Stimulated activated naive CD8-positive, alpha-beta T cell treated with anti-CD3 and anti-CD28 coated beads, Interleukin-15, Interleukin-2, amounts not matched to agents 100 ng/mL and 50 ng/mL, for 24 hours (primary cell): Measurements from ENCODE around the gene RBM15.

Experiments used
- H3K27ac Mint-ChIP-seq: one replicate; pipeline ENCODE4 v1.8.0; 2021; ENCODE audit warnings: mild to moderate bottlenecking, mixed read lengths
- H3K27me3 Mint-ChIP-seq: one replicate; pipeline ENCODE4 v1.8.0; 2021; ENCODE audit warnings: mixed read lengths
- H3K36me3 Mint-ChIP-seq: one replicate; pipeline ENCODE4 v1.8.0; 2021; ENCODE audit warnings: low read depth, mixed read lengths
- H3K4me1 Mint-ChIP-seq: one replicate; pipeline ENCODE4 v1.8.0; 2021; ENCODE audit warnings: low read depth, mixed read lengths
- H3K4me3 Mint-ChIP-seq: one replicate; pipeline ENCODE4 v1.8.0; 2021; ENCODE audit warnings: mild to moderate bottlenecking, mixed read lengths
- H3K9me3 Mint-ChIP-seq: one replicate; pipeline ENCODE4 v1.8.0; 2021; ENCODE audit warnings: mixed read lengths

The RBM15 gene

DNA sequence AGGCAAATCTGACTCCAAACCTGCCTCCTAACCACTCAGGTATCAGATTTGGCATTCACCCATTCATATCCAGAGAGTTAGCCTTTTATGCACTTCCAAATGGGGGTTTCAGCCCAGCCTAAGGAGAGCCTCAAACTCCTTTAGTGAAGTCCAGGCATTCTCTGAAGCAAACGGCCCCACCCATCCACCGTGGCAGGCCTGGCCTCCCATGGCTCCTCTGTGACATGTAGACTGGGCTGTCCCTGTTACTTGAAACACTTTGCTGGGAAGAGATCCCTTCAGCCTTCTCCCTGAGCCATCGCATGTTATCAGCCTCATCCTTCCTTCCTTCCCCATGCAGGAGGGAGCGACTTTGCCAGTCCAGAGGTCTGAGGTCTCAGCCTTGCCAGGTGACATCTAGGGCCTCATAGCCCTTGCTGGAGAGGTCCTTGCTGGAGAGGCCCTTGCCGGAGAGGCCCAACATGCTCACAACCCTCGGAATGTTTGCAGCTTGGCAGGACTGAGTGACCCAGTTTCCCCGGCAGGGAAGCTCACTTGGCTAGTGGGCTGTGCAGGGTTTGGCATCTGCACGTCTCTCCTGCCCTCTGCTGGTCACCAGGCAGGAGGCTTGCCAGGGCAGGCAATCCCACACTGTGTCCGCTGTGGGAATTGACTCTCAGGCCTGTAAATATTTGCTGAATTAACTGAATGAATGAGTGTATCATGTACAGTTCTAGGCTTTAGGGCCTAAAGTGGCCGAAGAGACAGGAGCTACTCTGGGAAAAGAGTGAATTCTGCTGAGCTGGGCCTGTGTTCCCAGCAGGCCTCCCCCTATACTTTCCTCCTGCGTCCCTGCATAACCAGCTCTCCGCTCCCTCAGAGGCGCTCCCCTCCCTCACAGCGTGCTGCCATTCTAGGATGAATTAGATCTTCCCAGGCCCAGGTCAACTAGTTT is 26.7 kb upstream of the RBM15 start:
- no peak overlapping the region for H3K4me3 Mint-ChIP-seq
- H3K4me1 Mint-ChIP-seq = no peaks in the 10 kb centered on the region
- H3K36me3 Mint-ChIP-seq = no peaks in the 10 kb centered on the region
- no peaks in the 10 kb centered on the region for H3K27me3 Mint-ChIP-seq
- H3K9me3 Mint-ChIP-seq = no peaks in the 10 kb centered on the region
- no peak overlapping the region for H3K27ac Mint-ChIP-seq

DNA sequence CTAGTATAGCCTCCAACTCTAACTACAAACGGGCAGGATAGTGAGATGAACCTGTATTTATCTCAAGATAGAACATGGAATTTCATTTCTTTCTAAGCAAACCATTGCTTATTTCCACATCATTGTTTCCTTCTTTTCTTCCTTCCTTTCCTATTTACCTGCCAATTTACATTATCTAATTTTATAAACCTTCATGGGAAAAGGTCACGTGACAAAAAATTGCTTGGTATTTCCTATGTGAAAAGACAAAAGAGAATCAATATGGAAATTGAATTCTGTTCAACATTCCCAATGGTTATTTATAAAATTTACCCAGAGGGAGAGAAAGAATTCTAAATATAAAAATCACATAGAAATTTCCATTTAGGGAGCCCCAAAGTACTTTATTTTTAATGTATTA is 22.4 kb upstream of the RBM15 start:
- Mint-ChIP-seq H3K9me3 (peaks cover 3% of the 10 kb centered on the region), H3K4me3 (no peak overlapping the region), H3K4me1 (peaks cover 4% of the 10 kb centered on the region), H3K27me3 (no peaks in the 10 kb centered on the region), H3K36me3 (no peaks in the 10 kb centered on the region), H3K27ac (no peak overlapping the region)

DNA sequence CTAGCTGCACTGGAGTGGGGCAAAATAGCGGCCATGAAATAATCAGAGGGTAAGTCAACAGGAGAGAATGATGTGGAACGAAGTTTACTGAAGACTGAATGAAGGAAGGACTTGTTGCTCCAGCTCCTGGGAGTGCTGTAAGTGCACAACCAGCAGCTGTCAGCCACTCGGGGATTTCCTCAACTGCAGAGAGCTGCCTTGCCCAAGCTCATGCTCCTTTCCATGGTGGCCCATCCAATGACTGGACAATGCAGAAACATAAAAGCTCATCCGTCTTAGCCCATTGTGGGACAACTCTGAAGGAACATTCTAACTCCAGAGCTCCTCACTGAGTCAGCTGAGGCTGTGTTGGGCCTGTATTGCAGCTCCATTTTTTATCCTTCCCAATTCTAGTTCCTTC is 21.1 kb upstream of the RBM15 start:
- H3K27me3 Mint-ChIP-seq = no peaks in the 10 kb centered on the region
- no peaks in the 10 kb centered on the region for H3K36me3 Mint-ChIP-seq
- H3K27ac Mint-ChIP-seq = no peak overlapping the region
- H3K4me3 Mint-ChIP-seq = no peak overlapping the region
- peaks cover 3% of the 10 kb centered on the region for H3K9me3 Mint-ChIP-seq
- H3K4me1 Mint-ChIP-seq = peaks cover 4% of the 10 kb centered on the region

DNA sequence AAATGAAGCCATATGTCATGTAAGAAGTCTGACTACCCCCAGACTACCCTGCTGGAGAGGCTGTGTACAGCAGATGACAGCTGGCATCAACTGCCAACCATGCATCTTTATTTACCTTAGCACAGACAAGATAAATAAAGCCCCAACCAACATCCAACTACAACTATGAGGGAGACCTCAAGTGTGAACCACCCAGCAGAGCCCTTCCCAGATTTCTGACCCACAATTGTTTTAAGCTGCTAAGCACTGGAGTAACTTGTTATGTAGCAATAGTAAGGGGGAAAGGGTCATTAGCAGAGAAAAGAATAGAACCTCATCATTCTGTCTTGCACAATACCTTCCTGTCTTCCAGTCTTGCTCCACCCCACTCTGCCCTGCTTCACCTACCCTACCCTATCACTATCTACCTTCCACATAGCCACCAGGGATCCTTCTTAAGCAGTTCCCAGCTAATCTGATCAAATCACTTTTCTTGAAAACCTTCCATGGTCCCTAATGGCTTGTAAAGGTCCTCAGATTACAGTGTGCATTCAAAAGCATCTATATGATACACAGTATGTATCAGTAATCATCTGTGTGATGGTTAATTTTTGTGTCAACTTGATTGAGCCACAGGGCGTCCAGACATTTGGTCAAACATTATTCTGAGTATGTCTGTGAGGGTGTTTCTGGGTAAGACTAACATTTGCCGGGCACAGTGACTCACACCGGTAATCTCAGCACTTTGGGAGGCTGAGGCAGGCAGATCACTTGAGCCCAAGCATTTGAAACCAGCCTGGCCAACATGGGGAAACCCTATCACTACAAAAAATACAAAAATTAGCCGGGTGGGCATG is 19.6 kb upstream of the RBM15 start:
- Mint-ChIP-seq H3K36me3 (no peaks in the 10 kb centered on the region), H3K9me3 (peaks cover 3% of the 10 kb centered on the region), H3K4me3 (no peak overlapping the region), H3K27ac (no peak overlapping the region), H3K27me3 (no peaks in the 10 kb centered on the region), H3K4me1 (peaks cover 4% of the 10 kb centered on the region)

DNA sequence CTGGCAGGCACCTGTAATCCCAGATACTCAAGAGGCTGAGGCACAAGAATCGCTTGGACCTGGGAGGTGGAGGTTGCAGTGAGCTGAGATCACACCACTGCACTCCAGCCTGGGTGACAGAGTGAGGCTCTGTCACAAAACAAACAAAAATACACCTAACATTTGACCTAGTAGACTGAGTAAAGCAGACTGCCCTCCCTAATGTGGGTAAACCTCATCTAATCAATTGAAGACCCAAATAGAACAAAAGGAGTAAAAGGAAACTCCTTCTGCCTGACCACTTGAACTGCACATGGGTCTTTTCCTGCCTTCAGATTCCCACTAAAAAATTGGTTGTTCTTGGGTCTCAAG is 19.0 kb upstream of the RBM15 start:
- H3K27ac Mint-ChIP-seq = no peak overlapping the region
- H3K36me3 Mint-ChIP-seq = no peaks in the 10 kb centered on the region
- peaks cover 4% of the 10 kb centered on the region for H3K4me1 Mint-ChIP-seq
- H3K27me3 Mint-ChIP-seq = no peaks in the 10 kb centered on the region
- no peak overlapping the region for H3K4me3 Mint-ChIP-seq
- H3K9me3 Mint-ChIP-seq = peaks cover 3% of the 10 kb centered on the region

DNA sequence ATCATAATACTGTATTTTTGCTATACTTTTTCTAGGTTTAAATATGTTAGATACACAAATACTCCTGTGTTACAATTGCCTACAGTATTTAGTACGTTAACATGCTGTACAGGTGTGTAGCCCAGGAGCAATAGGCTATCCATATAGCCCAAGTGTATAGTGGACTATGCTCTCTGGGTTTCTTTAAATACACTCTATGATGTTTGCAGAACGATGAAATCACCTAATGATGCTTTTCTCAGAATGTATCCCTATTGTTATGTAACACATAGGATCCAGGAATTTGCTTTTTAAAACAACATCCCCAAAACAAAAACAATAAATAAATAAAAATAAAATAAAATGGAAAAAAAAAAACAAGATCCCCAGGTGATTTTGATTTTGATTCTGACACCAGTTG is 18.1 kb upstream of the RBM15 start:
- Mint-ChIP-seq H3K27ac (no peak overlapping the region), H3K4me3 (no peak overlapping the region), H3K4me1 (peaks cover 4% of the 10 kb centered on the region), H3K27me3 (no peaks in the 10 kb centered on the region), H3K9me3 (peaks cover 3% of the 10 kb centered on the region), H3K36me3 (no peaks in the 10 kb centered on the region)

DNA sequence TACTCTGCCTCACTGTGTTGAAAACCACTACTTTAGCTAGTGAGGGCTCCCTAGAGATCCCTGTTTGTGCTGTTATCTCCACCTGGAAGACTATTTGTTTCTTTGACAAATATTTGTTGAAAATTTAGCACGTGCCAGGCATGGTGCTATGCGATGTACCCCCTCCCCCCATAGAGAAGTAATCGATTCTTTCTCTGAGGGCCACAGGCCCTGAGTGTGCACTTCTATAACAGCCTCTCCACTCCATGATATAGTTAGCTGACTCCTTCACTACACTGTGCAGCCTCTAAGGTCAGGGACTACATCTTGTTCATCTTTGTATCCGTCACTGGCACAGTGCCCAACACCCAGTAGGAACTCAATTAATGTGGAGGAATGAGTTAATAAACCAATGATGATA is 17.3 kb upstream of the RBM15 start:
- peaks cover 4% of the 10 kb centered on the region for H3K4me1 Mint-ChIP-seq
- no peaks in the 10 kb centered on the region for H3K27me3 Mint-ChIP-seq
- no peak overlapping the region for H3K4me3 Mint-ChIP-seq
- H3K27ac Mint-ChIP-seq = no peak overlapping the region
- H3K36me3 Mint-ChIP-seq = no peaks in the 10 kb centered on the region
- peaks cover 3% of the 10 kb centered on the region for H3K9me3 Mint-ChIP-seq

DNA sequence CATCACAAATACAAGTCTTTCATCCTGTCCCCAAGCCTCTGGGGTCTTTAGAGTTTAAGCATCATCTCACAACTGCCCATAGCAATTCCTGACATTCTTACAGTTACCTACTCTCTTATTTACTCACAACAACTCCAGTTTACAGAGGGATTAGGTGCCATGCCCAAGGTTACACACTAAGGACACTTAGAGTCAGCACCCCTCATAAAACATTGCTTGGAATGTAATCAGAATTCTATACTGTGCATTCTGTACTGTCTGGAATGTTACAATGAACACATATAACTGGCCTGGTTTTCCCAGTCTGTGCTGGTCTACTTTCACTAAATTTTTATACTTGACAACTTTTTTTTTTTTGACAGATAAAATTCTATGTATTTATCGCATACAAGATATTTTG is 14.5 kb upstream of the RBM15 start:
- H3K4me1 Mint-ChIP-seq = peaks cover 2% of the 10 kb centered on the region
- no peak overlapping the region for H3K27ac Mint-ChIP-seq
- H3K36me3 Mint-ChIP-seq = no peaks in the 10 kb centered on the region
- no peak overlapping the region for H3K4me3 Mint-ChIP-seq
- H3K27me3 Mint-ChIP-seq = no peaks in the 10 kb centered on the region
- H3K9me3 Mint-ChIP-seq = peaks cover under 1% of the 10 kb centered on the region

DNA sequence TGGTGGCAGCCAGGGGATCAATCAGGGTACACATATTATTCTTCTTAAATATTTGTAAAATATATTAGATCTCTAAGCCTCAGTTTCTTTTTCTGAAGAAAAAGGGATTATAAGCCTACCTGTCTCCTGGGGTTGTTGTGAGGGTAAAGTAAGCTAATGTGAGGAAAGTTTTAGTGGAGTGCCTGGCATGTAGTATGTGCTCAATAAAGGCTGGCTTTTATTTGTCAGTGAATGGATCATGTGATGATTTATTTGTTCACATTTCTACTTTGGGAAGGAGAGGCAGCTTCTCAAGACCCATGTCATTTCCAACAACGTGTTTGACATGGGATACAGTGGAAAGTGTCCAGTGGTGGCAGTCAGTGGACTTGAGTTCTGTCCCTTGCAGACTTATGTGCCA is 12.4 kb upstream of the RBM15 start:
- H3K27ac Mint-ChIP-seq = no peak overlapping the region
- H3K36me3 Mint-ChIP-seq = no peaks in the 10 kb centered on the region
- H3K9me3 Mint-ChIP-seq = no peaks in the 10 kb centered on the region
- H3K27me3 Mint-ChIP-seq = no peaks in the 10 kb centered on the region
- no peak overlapping the region for H3K4me3 Mint-ChIP-seq
- H3K4me1 Mint-ChIP-seq = no peaks in the 10 kb centered on the region

DNA sequence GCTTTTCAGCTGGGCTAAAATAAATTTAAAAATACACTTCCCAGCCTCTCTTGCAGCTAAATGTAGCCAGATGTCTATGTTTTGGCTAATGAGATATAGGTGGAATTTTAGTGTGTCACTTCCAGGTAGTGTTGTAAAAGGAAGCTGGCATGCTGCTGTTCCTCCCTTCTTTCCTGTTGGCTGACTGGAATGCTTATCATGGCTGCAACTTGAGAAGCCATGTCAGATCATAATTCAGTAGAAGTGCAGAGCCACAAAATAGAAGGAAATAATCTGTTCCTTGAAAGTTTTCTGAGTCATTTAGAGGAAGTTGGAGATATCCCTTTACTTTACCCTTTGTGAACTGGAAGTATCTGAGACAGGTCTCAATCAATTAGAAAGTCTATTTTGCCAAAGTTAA is 10.9 kb upstream of the RBM15 start:
- Mint-ChIP-seq H3K9me3 (no peaks in the 10 kb centered on the region), H3K4me1 (no peaks in the 10 kb centered on the region), H3K27ac (no peak overlapping the region), H3K27me3 (no peaks in the 10 kb centered on the region), H3K4me3 (no peak overlapping the region), H3K36me3 (no peaks in the 10 kb centered on the region)

DNA sequence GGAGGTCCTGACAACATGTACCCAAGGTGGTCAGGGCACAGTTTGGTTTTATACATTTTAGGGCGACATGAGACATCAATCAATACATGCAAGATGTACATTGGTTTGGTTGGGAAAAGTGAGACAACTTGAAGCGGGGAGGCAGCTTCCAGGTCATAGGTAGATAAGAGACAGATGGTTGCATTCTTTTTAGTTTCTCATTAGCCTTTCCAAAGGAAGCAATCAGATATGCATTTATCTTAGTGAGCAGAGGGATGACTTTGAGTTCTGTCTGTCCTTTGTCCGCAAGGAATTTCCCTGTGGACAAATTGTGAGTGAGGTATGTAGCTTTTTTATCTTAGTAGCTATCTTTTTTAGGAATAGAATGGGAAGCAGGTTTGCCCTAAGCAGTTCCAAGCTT is 10.5 kb upstream of the RBM15 start:
- H3K4me1 Mint-ChIP-seq = no peaks in the 10 kb centered on the region
- H3K27me3 Mint-ChIP-seq = no peaks in the 10 kb centered on the region
- H3K27ac Mint-ChIP-seq = no peak overlapping the region
- H3K4me3 Mint-ChIP-seq = no peak overlapping the region
- no peaks in the 10 kb centered on the region for H3K9me3 Mint-ChIP-seq
- H3K36me3 Mint-ChIP-seq = no peaks in the 10 kb centered on the region

DNA sequence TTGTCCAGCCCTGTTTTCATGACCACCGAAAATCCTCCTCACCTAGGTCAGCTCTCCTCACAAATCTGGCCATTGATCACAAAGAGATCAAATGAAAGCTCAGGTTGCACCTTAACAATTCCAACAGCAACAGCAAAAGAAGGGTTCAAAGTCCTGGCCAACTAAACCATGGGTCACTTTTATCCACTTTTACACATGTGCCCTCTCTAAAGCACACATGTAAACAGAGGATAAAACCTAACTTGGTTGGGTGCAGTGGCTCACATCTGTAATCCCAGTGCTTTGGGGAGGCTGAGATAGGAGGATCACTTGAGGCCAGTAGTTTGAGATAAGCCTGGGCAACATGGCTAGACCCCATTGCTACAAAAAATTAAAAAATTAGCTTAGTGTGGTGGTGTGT is 3.9 kb upstream of the RBM15 start:
- Mint-ChIP-seq H3K4me3 (no peak overlapping the region), H3K27me3 (no peaks in the 10 kb centered on the region), H3K9me3 (no peaks in the 10 kb centered on the region), H3K4me1 (peaks cover 26% of the 10 kb centered on the region), H3K27ac (no peak overlapping the region), H3K36me3 (peaks cover 5% of the 10 kb centered on the region)

DNA sequence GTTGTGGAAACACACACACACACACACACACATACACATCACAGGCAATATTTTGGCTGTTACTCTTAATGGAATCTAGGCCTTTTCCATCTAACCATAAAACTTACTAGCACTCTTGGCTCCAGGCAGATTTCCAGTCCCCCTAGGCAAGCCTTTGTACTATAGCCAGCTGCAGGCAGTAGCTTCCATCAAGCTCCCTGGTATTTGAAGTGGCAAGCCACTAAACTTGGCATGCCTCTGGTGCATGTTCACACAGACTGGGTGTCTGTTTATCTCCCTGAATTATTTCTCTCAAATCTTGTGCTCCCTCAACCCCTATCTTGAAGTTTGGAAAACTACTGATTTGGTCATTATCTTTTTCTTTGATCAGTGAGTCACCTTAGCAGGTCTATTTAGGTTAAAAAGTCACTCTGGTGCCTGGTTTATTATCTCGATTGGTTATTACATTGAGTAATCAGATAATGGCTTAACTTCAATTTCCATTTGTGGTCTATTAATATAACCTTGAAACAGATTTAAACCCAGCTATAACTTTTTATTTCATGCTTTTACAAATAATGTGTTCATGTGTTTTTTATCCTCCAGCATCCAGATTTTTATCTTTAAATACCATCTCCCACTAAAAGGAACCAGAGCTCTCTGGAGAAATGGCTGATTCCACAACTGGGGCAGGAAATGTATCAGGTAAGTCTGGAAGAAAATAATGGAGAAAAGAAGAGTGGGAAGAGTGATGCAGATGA is 2.7 kb upstream of the RBM15 start:
- H3K27me3 Mint-ChIP-seq = no peaks in the 10 kb centered on the region
- peak overlapping the region; percentile 85 for H3K27ac Mint-ChIP-seq
- peaks cover 17% of the 10 kb centered on the region for H3K36me3 Mint-ChIP-seq
- H3K4me3 Mint-ChIP-seq = peak overlapping the region; percentile 71
- no peaks in the 10 kb centered on the region for H3K9me3 Mint-ChIP-seq
- peaks cover 38% of the 10 kb centered on the region for H3K4me1 Mint-ChIP-seq

DNA sequence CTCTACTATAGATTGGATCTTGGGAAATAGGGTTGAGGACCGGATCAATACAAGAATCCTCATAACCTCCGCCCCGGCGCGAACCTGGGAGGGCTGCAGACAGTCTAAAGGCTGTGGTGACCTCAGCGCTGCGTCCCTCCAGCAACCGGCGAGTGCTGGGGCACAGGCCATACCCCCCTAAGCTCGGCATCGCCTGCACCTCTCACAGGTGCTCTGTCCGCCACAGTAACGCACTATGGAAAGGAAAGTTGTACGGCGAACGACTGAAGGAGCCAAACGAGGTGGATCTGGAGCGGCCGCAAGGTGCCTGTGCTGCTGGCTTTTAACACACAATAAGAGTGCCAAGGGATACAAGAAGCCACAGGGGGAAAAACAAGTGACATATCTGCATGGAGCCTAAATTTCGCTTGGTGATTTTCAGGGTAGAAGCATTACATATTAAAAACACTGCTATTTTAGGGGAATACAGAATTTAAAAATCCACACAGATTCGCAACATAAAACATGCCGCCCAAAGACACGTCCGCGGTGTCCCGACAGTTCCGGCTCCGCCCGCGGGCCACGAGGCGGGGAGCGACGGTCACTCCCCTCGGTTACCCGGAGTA is 1.4 kb upstream of the RBM15 start:
- Mint-ChIP-seq H3K36me3 (peaks cover 31% of the 10 kb centered on the region), H3K4me1 (peaks cover 52% of the 10 kb centered on the region), H3K27ac (no peak overlapping the region), H3K27me3 (no peaks in the 10 kb centered on the region), H3K9me3 (no peaks in the 10 kb centered on the region), H3K4me3 (no peak overlapping the region)
